HG03378 (cell line): Measurements from ENCODE around the gene GPD1L.
A peak's percentile ranks its signal among the peaks of the same experiment; 100 is the strongest.
"Not testable (repeated sequence)": the region's sequence is repeated elsewhere in the genome, so short reads cannot be mapped to it uniquely, and the experiment has no call there.

ENCODE experiments used
- ATAC-seq: cut with Tn5 transposase; IDR thresholded peaks from one replicate; pipeline ENCODE4 v1.9.1; 2021; ENCODE audit warnings: mild to moderate bottlenecking, moderate library complexity; ENCODE audit not compliant: unreplicated experiment

The GPD1L gene

DNA sequence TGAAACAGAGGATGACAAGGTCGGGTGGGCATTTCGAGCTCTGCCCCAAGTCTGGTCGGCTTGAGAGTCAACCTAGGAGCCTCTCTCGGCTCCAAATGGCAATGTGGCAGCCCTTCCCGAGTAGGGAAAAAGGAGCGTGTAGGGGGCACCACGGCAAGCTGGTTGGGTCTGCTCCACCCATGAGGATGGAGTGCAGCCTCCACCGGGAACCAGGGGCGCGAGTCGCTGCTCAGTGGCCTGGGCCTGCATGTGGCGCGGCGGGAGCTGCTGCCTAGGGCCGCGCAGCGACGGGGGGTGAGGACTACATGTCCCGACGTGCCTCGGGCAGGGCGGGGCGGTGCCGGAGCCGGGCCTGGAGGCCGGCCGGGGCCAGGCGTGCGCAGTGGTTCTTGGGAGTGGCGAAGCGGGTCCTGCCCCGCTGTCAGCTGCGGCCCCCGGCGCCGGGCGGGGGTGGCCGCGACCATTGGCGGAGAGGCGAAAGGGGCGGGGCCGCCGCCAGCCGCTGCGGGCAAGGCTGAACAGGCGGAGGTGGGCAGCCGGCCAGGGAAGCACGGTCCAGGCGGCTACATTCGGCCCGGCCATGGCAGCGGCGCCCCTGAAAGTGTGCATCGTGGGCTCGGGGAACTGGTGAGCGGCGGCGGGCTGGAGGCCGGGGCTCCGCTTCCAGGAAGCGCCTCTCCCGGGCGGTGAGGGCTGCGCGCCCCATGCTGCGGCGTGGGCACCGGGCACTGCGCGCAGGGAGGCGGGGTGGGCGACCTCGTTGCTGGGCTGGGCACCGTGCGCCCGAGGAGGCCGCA, at the start of gene GPD1L:
TSS of gene GPD1L (plus strand) at position 489 of the 797 bp plus-strand sequence. CDS start at position 581, 92 bp downstream.
- peak; percentile 98 for ATAC-seq

DNA sequence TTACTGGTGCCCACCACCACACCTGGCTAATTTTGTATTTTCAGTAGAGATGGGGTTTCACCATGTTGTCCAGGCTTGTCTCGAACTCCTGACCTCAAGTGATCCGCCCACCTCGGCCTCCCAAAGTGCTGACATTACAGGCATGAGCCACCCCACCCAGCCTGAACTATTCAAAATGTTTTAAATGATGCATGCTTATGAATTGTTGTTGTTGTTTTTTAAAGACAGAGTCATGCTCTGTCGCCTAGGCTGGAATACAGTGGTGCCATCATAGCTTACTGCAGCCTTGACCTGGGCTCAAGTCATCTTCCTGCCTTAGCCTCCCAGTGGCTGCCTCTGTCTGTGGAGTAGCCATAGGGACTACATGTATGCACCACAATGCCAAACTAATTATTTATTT, 48.0 kb upstream of the GPD1L start:
- ATAC-seq, result not testable (repeated sequence)

DNA sequence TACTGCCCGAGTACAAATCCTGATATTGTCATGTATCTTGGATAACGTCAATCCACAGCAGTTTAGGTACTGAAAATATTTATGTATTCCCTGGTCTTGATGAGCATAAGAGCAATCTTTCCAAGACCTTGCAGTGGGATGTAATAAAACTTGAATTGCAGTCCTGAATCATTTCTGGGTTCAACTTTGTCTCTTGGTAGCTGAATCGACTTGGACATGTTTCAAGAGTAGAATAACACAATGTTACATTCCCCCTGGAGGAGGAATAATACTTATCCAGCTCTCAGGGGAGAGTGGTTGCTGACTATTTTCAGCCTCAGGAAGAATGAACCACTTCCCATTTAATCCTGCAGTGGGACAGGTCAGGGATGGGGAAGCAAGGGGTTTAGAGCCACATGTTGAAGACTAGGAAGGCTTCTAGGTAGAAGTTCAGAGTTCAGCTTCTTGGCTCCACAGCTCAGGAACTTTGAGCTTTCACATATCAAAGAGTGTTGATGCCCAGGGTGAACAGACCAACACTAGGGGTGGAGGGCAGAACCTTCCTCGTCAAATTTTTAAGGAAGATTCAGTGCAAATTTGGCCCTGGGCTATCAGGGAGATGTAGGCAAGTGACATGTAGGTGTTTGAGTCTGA, 43.4 kb upstream of the GPD1L start:
- ATAC-seq, result no peak

DNA sequence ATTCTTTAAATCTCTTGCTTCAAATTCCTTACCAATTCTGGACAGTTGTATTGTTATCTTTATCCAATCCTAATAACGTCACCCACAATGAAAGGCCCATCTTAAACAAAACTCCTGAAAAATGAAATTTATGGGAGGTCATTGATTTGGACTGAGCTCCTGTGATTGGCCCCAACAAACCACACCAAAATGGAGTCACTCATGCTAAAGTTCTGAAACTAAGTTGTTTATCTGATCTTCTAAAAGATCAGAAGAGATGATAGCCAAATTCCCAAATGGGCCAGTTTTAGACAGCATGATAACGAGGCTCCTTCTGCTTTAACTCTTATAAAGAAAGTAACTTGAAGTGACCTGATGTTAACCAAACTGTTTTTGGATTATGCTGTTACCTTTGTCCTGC, 39.7 kb upstream of the GPD1L start:
- ATAC-seq, result no peak

DNA sequence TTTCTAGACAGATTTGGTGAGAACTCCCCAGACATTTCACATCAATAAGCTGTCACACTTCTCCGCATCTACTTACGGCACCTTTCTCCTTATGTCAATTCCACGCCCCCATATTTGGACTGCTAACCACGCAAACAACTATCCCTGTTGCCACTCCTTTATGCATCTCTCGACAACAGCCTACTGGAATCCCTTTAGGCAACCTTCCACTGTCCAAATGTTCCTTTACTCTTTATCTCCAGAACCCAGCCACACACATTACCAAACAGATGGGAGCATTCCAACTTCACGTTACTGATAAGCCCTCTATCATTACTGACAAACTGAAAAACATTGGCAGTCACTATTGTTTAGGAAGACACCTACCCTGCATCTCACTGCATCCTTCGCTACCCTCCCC, 32.2 kb upstream of the GPD1L start:
- not testable (repeated sequence) for ATAC-seq

DNA sequence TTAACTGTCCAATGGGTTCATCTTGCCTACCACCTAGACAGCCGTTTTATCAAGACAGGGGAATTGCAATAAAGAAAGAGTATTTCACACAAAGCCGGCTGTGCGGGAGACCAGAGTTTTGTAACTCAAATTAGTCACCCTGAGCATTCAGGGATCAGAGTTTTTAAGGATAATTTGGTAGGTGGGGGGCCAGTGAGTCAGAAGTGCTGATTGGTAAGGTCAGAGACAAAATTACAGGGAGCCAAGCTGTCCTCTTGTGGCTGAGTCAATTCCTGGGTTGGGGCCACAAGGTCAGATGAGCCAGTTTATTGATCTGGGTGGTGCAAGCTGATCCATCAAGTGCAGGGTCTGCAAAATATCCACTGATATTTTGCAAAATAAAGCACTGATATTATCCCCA, 29.9 kb upstream of the GPD1L start:
- no peak for ATAC-seq

DNA sequence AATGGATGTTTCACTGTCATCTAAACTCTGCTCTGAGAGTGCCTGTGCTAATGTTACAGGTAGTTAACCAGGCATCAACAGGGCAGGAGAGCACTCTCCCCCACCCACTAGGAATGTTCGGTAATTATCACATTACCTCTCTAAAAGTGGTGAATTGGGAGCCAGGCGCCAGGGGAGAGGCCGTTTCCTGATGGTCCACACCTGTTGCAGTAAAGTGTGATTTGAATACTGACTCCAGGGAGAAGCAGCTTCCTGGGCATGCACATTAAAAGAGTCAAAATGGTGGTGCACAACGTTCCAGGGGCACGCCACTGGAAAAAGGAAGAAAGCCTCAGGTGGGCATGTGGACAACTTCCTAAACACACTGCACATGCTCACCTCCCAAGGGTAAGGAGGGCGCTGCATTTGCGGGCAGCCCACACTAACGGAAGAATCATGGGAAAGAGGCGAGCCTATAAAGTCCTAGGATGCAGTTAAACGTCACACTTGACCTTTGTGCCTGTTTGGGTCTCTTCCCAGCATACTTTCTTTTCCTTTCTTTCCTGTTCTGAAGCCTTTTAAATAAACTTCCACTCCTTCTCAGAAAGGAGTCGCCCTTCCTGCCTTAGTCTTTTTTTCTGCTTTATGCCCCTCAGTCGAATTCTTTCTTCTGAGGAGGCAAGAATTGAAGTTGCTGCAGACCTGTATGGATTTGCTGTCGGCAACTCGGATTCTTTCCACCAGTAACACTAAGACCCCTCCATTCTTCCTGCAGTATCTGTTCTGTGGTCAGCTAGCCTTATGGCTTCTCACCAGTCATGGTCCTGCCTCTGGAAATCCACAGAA, 28.9 kb upstream of the GPD1L start:
- ATAC-seq, result no peak

DNA sequence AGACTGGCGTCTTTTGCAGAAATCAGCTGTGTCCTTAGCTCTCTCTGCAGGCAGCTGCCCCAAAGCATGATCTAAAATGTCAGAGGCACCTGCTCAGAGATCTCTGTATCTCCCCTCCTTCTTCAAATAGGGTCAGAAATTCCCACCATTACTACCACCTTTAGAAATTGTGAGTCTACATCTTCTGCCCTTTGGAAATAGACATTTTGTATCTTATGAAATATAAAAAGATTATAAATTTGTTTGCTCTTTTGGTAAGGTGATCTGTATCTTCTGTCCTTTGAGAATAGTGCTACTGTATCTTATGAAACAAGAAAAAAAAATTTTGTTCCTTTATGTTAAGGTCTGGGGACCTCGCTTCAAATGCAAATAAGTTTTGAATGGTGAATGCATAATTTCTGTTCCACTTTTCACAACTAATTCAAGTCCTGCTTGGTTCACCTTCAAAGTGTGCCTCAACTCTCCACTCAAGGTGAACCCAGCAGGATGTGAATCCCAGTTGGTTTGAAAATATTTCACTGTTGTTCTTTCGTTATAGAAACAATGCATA, 28.3 kb upstream of the GPD1L start:
- ATAC-seq, result no peak

DNA sequence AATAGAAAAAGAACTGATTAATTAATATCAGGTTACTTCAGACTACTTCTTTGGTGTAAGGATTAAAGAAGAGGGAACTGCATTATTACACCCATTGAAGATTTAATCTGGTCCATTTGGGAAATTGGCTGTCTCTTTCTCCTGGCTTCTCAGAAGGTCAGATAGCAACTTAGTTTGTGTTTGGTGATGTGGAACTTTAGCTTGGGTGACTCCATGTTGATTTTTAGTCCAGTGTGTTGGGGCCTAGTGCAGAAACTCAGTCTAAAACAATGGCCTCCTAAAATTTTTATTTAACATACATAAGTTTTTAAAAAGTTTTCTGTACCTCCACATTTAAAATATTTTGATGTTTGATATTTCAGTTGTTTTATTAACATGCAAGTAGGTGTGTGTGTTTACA, 27.6 kb upstream of the GPD1L start:
- no peak for ATAC-seq

DNA sequence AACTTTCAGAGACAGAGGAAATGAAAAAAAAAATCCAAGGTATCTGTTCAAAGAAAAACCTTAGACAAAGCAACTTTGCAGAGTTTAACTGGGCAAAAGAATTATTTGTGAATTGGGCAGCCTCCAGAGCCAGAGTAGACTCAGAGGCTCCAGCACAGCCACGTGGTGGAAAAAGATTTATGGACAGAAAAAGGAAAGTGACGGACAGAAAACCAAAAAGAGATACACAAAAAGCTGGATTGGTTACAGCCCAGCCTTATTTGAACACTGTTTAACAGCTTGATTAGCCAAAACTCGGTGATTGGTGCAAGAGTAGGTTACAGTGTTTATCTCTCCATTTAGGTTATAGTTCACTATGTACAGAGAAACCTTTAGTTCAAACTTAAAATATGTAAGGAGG, 23.7 kb upstream of the GPD1L start:
- no peak for ATAC-seq

DNA sequence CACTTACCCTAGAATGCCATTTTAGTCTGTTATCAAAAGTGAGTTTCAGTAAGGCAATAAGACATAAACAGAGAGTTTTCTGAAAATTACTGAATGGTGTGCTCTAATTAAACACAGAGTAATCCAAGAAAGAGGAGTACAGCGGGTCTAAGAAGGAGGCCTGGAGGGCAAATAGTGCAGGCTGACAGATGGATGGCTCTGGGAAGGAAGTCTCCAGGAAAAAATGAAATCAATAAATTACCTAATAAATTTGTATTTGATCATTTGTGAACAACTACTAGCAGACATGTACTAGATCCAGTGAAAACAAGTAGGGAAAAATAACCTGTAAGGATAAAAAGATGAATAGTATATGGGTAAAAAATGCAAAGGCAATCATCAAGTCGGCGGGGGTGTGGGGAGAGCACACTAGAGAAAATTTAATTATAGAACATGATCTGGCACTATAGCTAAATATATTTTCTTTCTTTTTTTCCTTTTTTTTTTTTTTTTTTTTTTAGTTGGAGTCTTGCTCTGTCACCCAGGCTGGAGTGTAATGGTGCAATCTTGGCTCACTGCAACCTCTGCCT, 22.6 kb upstream of the GPD1L start:
- ATAC-seq, result no peak

DNA sequence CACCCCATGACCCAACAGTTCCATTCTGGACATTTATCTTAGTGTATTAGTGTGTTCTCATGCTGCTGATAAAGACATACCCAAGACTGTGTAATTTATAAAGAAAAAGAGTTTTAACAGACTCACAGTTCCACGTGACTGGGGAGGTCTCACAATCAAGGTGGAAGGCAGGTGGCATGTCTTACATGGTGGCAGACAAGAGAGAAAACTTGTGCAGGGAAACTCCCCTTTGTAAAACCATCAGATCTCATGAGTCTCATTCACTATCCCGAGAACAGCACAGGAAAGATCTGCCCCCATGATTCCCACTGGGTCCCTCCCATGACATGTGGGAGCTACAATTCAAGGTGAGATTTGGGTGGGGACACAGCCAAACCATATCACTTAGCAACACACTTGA, 21.6 kb upstream of the GPD1L start:
- no peak for ATAC-seq

DNA sequence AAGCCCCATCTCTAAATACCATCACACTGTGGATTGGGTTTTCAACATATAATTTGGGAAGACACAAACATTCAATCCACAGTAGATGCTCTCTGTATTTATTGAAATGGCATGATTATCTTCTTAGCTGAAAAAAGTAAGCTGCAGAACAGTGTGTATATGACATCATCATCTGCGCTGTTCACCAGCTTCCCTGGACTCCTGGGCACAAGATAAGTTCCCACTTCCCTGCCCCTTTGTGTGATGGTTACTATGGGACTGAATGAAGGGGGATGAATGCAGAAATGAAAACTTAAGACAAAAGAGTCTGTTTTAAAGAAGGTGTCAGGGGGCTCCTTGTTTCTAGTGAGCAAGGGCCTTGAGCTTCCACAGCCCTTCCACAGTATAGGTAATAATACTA, 20.0 kb upstream of the GPD1L start:
- no peak for ATAC-seq

DNA sequence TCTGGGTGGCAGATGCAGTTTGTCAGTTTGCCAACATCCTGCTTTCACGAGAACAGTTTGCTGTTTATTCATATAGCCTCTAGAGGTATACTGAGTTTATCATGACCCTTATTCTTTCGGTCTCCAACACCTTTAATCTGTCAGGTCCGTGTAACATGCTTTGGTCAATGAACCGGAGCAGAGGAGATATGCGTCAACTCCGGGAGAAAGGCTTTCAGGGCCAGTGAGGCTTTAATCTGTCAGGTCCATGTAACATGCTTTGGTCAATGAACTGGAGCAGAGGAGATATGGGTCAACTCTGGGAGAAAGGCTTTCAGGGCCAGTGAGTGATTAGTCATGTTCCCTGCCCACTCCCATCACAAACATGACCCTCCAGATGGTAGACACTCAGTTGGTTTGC, 16.9 kb upstream of the GPD1L start:
- no peak for ATAC-seq

DNA sequence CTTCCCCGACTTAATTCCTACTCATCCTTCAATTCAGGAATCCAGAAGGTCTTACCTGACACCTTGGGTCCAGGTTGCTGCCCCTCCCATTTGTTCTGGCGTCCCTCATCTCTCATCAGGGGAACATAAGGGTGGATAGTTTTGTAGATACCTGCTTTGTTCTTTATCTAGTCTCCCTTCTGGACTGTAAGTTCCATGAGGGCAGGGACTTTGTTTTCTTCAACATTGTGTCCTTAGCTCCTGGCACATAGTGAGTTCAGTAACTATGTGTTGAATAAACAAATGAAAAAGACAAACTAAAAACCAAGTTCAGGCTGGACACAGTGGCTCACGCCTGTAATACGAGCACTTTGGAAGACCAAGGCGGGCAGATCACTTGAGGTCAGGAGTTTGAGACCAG, 13.2 kb upstream of the GPD1L start:
- no peak for ATAC-seq

DNA sequence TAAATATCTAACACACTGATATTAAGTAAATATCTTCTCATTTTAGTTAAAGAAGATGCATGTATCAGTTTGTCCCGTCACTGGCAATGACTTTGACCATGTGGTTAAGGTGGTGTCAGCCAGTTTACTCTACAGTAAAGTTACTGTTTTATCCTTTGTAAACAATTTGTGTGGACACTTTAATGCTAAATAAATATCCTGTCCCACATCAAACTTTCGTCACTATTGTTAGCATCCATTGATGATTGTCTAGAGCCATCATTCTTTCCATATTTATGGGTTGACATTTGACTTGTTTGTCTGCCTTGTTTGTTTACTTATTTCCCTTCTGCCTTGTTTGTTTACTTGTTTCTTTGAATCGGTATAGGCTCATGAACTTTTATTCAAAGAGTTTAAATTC, 11.0 kb upstream of the GPD1L start:
- no peak for ATAC-seq

DNA sequence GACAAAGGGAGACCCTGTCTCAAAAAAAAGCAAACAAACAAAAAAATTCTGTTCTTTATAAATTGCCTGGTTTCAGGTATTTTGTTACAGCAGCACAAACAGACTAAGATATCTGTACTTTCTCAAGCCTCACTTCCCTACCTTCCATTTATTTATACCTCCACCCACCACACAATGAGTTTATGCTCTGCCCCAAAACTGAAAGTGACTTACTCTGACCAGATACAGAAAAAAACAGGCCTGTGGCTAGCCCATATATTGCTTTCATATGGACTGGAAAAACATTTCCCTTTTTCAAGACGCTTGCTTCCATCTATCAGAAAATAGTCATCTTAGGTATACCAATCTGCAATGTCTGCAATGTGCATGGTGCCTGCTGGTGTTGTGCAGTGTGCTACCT, 8.7 kb upstream of the GPD1L start:
- ATAC-seq, result peak; percentile 62

DNA sequence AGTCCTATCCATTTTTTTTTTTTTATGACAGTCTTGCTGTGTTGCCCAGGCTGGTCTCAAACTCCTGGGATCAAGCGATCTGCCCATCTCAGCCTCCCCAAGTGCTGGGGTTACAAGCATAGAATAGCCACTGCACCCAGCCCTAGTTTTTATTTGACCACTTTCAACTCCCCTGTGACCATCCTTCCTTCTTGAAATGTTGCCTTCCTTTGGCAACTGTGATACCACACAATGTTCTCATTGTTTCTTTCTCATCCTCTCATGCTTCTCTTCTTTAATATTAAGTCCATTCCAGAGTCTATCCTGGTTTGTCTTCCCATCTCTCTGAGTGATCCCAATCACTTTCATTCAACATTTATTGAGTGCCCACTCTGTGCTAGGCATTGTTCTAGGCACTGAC, 7.9 kb upstream of the GPD1L start:
- no peak for ATAC-seq

DNA sequence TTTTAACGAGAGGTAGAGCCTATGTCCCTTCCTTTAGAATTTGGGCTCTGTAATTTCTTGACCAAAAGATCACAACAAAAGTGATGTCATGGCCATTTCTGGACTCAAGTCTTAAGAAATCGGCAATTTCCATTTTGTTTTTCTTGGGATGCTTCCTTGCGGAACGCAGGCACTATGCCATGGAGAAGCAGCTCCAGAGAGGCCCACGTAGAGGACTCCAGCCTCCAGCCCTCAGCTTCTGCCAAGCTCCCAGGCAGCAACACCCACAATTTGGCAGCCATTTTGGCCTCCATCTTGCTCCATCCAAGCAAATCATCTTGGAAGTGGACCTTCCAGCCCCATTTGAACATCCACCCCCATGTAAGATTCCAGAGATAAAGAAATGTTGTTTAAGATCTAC, 6.0 kb upstream of the GPD1L start:
- ATAC-seq, result no peak

DNA sequence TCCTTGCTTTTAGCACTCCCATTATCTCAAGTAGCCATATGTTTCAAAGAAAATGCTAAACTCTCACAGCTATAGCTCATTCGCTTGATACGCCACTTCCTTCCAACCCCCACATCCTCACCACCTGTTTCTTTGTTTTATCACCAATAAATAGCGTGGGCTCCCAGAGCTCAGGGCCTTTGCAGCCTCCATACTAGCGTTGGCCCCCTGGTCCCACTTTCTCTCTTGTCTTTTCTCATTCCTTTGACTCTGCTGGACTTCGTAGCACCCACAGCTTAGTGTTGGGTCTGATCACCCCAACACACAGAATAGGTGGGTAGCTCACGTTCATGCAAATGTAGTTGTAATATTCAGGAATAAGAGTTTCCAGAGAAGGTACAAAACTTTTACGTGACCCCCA, 4.1 kb upstream of the GPD1L start:
- ATAC-seq, result no peak

DNA sequence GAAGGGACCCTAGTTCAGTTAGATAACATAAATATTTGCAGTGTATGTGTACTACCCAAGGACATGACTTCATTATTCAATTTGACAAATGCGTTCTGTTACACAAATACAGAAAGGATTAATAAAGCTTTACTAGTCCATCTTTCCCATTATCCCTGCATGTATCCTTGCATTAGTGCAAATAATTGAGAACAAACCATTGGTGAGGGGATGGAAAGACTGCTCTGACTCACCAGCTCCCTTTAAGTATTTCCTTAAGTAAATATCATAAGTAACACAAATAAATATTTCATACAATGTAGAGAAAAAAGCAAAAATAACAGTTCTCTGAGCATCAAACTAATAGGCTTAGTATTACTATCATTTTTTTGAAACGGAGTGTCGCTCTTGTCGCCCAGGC, 1.9 kb upstream of the GPD1L start:
- no peak for ATAC-seq
